GM12891 (cell line): ENCODE data around the gene SPACA7.

Experiments
- DNase-seq: peaks from one replicate; pipeline ENCODE4 v3.0.0; 2011; ENCODE audit warnings: low spot score; ENCODE audit not compliant: insufficient read length
- FAIRE-seq: peaks from 2 replicates; lab custom pipeline; 2011; peaks lifted over from hg19 to GRCh38; lab: Jason Lieb, UNC
- PAX5 ChIP-seq: IDR thresholded peaks from 2 replicates; pipeline ENCODE4 v1.6.1; 2011; ENCODE audit warnings: low read length, moderate library complexity, mild to moderate bottlenecking; ENCODE audit not compliant: insufficient read depth, severe bottlenecking
- POLR2A ChIP-seq: IDR thresholded peaks from 2 replicates; pipeline ENCODE4 v1.6.1; 2011; ENCODE audit warnings: low read depth, low read length, control low read depth
- POLR2AphosphoS5 ChIP-seq: IDR thresholded peaks from 2 replicates; pipeline ENCODE4 v1.6.1; 2011; ENCODE audit warnings: low read depth, low read length, control low read depth
- POU2F2 ChIP-seq: IDR thresholded peaks from 2 replicates; pipeline ENCODE4 v1.6.1; 2011; ENCODE audit warnings: low read depth, mild to moderate bottlenecking, control low read depth, low read length, moderate library complexity
- SPI1 ChIP-seq: IDR thresholded peaks from 2 replicates; pipeline ENCODE4 v1.6.1; 2011; ENCODE audit warnings: low read depth, low read length, control low read depth
- TAF1 ChIP-seq: IDR thresholded peaks from 2 replicates; pipeline ENCODE4 v1.6.1; 2011; ENCODE audit warnings: low read depth, low read length, control low read depth

Gene SPACA7

DNA sequence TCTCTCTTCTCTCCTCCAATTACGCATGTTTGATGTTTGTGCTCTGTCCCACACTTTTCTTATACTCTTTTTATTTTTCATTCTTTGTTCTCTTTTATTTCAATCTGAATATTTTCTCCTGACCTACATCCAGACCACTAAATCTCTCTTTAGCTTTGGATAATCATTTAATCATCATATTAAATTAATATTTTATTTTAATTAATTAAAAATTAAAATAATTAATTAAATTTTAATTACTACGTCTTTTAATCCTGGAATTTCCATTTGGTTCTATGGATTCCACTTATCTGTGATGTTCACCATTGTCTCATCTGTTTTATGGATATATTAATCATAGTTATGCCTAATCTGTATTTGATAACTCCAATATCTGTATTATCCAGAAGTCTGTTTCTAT lies 62.4 kb downstream of the SPACA7 start:
- no peak for DNase-seq
- TF ChIP-seq POLR2A (no peak), POU2F2 (no peak), TAF1 (no peak), POLR2AphosphoS5 (no peak), SPI1 (no peak), PAX5 (no peak)
- FAIRE-seq: no peak

DNA sequence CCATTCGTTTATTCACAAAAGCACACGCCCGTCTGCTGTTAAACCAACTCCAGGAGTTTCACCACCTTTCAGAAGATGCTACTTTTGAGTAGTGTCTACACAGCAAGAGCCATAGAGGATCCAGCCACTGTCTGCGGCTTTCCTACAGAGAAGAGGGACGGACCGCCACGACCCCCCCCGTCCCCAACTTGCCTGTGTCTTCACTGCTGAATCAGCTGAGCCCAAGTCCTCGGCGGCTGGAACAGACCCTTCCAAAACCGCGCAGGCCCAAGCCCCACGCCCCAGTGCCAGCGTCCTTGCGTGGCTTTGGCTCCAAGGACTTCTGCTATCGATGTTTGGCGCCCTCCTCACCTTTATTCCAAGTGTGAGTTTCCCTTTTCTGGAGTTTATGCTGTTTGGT lies 65.1 kb downstream of the SPACA7 start:
- DNase-seq (no peak), FAIRE-seq (no peak)
- TF ChIP-seq SPI1 (no peak), TAF1 (no peak), POU2F2 (no peak), POLR2AphosphoS5 (no peak), PAX5 (no peak), POLR2A (no peak)

DNA sequence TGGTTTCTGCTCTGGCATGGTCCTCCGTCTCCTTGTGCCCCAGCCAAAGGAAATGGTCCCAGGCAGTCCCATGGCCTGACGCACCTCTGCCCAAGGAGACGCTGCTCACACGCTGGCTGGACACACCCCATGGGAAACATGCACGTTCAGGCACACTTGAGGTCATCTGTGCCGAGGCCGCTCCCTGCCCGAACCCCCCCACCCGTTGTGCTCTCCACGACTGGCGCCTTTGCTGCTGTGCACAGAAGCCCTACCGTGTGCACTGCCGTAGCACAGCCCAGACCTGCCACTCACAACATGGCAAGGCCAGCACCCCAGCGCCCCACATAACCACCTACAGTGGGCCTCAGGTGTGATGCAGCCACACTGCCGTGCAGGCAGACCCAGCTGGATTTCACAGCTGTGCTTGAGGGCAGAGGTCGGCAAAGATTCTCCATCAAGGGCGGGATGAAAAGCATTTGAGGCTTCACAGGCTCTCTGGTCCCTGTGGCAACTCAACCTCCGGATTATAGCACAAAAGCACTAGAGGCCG lies 65.7 kb downstream of the SPACA7 start:
- no peak for DNase-seq
- TF ChIP-seq PAX5 (no peak), SPI1 (no peak), TAF1 (no peak), POLR2AphosphoS5 (no peak), POLR2A (no peak), POU2F2 (no peak)
- no peak for FAIRE-seq

DNA sequence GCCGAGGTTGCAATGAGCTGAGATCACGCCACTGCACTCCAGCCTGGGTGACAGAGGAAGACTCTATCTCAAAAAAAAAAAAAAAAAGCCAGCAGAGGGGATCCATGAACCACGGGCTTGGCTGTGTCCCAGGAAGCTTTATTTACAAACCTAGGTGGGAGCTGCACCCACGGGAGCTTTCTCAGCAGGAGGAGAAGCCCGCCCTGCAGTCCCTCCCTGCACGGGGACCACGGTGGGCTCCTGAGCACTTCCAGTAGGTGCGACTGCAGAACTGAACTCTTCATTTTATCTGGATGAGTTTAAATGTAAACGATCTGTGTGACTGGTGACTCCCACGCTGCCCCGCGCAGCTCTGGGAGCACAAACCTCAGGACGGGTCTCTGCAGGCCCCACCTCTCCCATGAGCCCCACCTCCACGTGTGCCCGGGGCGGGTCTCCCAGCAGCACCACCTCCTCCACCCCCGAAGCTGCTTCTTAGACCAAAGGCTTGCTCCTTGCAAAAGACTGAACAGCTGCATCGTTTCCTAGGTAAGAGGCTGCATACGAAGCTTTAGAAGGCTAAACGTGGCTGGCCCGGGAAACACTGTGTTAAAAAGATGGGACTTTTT lies 66.4 kb downstream of the SPACA7 start:
- no peak for FAIRE-seq
- no peak for DNase-seq
- no peak for TF ChIP-seq SPI1
- TF ChIP-seq POLR2A: no peak
- no peak for TF ChIP-seq PAX5
- no peak for TF ChIP-seq POLR2AphosphoS5
- TF ChIP-seq TAF1: no peak
- no peak for TF ChIP-seq POU2F2

DNA sequence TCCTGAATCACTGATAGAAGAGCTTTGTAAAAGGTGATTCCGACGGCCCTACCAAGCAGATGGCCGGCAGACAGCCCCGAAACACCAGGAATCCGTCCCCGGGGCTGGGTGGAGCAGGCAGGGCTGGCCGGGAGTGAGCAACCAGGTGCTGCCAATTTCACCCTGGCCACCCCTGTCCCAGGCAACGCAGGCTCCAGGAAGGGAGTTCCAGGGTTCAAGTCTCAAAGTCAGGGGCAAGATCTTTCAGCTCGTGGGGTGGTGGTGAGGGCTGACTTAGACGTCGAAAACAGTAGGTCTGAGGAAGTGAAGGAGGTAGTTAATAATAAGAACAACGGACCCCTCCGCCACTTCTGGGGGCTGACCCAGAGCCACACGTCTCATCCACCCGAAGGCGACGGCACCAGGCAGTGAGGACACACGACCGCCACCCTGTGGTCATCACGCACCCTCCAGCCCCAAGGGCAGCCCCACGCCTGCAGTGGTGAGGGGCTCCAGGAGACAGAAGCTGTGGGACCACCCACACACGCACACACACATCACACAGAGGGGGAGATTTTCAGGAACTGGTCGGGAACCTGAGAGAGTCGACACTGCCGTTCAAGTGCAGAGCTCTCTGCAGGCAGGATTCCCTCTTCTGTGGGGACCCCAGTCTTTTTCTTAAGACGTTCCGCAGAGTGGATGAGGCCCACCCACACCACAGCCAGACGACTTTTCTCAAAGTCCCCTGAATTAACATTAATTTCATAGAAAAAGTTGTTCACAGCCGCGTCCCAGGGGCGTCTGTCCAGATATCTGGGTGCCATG lies 67.2 kb downstream of the SPACA7 start:
- no peak for DNase-seq
- no peak for TF ChIP-seq POLR2A
- no peak for TF ChIP-seq SPI1
- TF ChIP-seq PAX5: no peak
- TF ChIP-seq TAF1: no peak
- no peak for TF ChIP-seq POLR2AphosphoS5
- TF ChIP-seq POU2F2: no peak
- FAIRE-seq: peak; percentile 71

DNA sequence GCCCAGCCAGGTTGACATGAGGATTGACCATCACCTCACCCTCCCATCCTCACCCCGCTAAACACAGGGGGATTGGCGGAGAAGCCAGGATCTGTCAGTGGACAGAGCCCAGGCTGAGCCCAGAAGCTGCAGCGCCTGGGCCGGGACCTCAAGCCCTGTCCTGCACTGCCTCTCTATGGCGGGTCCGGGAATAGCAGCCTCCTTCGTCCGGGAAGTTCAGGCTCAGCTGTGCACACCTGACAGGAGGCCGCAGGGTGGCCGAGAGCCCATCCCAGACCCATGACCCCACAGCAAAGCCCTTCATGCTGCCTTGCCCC lies 67.8 kb downstream of the SPACA7 start:
- TF ChIP-seq POLR2AphosphoS5 (no peak), TAF1 (no peak), PAX5 (no peak)
- peak; percentile 84 for FAIRE-seq
- peak; percentile 85 for DNase-seq

DNA sequence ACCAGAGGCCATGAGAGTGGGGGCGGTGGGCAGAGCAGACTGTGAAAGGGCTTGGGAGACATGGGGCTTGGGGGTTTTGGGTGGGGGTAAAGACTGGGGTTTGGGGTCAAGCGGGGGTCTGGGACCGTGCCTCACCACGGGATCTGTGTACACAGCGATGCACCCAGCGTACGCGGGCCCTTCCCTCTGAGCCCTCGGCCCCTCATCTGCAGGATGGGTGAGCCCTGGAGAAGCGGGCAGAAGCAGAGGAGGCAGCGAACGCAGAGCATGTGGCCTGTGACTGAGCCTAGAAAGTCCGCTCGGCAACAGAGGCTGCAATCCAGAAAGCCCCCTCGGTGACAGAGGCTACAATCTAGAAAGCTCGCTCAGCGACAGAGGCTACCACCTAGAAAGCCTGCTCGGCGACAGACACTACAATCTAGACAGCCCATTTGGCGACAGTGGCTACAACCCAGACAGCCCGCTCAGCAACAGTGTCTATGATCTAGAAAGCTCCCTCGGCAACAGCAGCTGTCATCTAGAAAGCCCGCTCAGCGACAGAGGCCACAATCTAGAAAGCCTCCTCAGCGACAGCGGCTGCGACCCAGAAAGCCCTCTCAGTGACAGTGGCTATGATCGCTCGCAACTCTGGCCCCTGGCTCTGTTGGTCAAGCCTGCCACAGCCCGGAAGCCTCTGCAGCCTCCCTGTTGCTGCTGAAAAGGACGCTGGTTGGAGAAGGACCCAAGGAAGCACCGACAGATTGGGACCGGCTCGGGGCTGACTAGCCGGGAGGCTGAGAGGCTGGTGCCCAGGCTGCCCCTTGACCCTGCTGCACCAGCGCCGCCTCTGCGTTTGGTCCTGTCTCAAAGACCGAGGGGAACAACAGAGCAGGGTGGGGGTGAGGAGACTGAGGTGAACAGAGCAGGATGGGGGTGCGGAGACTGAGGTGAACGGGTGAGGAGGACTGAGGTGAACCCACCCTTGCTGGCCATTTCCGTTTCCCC lies 68.6 kb downstream of the SPACA7 start:
- TF ChIP-seq POLR2A (no peak), POLR2AphosphoS5 (no peak), POU2F2 (no peak), SPI1 (no peak), PAX5 (no peak), TAF1 (no peak)
- DNase-seq (no peak), FAIRE-seq (no peak)

DNA sequence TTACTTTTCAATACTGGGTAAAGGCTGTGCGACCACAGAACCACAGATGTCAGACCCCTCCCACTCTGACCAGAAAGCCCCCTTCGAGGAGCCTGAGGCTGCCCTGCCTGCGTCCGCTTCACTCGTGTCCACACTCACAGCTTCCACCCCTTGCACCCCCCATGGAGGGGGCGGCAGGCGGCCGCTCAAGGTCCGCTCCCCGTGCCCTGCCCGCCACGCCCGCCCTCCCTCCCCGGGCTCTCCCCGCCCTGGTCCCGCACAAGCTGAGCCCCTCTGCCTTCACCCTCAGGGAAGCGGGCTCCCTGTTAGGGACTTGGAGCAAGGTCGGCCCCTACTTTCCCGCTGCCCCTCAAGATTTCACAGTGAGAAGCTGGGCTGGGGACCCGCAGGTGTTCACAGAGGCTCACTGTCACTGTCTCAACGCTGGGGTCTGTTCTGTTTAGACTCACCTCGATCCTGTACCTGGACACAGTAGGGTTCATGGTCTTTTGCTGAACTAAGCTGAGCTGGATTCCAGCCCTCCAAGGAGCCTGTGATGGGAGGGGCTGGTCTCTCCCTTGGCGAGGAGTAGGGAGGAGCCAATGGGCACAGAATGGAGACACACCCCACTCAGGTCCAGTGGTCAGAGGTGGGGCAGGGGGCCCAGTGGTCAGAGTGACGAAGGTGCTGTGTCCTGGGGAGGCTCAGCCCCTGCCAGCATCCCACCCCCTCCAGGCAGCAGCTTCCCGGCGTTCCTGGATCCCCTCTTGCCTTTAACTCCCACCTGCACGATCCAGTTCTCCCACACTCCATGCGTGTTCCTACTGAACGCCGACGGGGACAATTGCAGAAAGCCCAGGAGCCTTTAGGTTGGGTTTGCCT lies 69.5 kb downstream of the SPACA7 start:
- no peak for FAIRE-seq
- no peak for TF ChIP-seq POLR2A
- no peak for TF ChIP-seq SPI1
- no peak for TF ChIP-seq PAX5
- no peak for TF ChIP-seq POLR2AphosphoS5
- TF ChIP-seq POU2F2: no peak
- no peak for TF ChIP-seq TAF1
- no peak for DNase-seq

DNA sequence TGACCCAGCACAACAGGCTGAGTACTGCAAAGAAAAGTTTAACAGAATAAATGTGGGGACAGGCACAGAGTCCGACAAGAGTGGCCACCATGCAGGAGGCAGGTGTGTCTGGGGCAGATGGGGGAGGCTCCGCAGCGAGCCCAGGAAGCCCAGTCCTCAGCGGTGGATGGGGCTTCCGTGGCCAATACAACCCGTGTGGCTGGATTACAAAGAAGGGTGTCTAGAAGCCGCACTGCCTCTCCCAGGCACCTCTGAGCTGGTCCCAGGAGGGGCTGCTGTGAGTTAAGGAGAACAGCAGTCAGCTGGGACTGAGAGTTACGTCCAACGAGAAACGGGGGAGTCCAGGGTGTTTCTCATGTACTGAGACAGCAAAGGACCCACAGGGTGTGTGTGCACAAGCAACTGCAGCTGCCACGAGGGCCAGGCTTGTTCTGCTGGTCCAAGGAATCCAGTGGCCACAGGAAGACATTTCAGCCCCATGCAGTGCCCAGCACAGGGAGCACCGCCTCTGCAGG lies 70.2 kb downstream of the SPACA7 start:
- FAIRE-seq (no peak), DNase-seq (no peak)
- TF ChIP-seq POLR2A (no peak), PAX5 (no peak), POU2F2 (no peak), TAF1 (no peak), POLR2AphosphoS5 (no peak), SPI1 (no peak)
